Tibial artery (tissue), 4 donors: Measurements from ENCODE around the gene LKAAEAR1.
A peak's percentile ranks its signal among the peaks of the same experiment; 100 is the strongest.

Experiments used
- DNase-seq, 2 donors: peaks; one replicate each; pipeline ENCODE4 v3.0.0-alpha.2; 2019
- H3K27ac ChIP-seq, 2 donors: fragments of 200-600 bp; sonication (generic) in 1 of 2; 1 replicate in 1 of 2; 2 replicates in 1 of 2; pipeline ENCODE4 v1.5.1; 2018 to 2019; ENCODE audit warnings: mild to moderate bottlenecking in 1 of 2
- H3K27me3 ChIP-seq, 2 donors: fragments of 200-600 bp; sonication (generic) in 1 of 2; one replicate each; pipeline versions ENCODE4 v1.5.1 to v1.6.0; 2016 to 2019
- H3K36me3 ChIP-seq, 3 donors: fragments of 200-600 bp; sonication (generic) in 2 of 3; one replicate each; pipeline ENCODE4 v1.5.1; 2016 to 2019; ENCODE audit warnings: mild to moderate bottlenecking in 2 of 3
- H3K4me1 ChIP-seq, 4 donors: fragments of 200-600 bp; sonication (generic) in 2 of 4; 1 replicate in 3 of 4; 2 replicates in 1 of 4; pipeline ENCODE4 v1.5.1; 2016 to 2019
- H3K4me3 ChIP-seq, 2 donors: fragments of 200-600 bp; sonication (generic) in 1 of 2; 1 replicate in 1 of 2; 2 replicates in 1 of 2; pipeline ENCODE4 v1.5.1; 2018 to 2019; ENCODE audit warnings: mild to moderate bottlenecking in 2 of 2
- H3K9me3 ChIP-seq, 3 donors: fragments of 200-600 bp; sonication (generic) in 1 of 3; one replicate each; pipeline ENCODE4 v1.5.1; 2016 to 2019
- intact Hi-C: fragments of 100-400 bp; cut with DNase I; formaldehyde crosslinking; loops from one replicate; pipeline ENCODE4 v1.15.0; 2023; ENCODE audit warnings: low total_unique reads
- TF ChIP-seq, protein P1 (sequence below), 2 experiments: fragments of 200-600 bp in 1 of 2; fragments of 450-650 bp in 1 of 2; IDR thresholded peaks; one replicate each; pipeline ENCODE4 v1.5.1; 2017 to 2019; ENCODE audit warnings: antibody characterized with exemption in 2 of 2, mild to moderate bottlenecking in 1 of 2, moderate library complexity in 1 of 2

LKAAEAR1 gene

DNA sequence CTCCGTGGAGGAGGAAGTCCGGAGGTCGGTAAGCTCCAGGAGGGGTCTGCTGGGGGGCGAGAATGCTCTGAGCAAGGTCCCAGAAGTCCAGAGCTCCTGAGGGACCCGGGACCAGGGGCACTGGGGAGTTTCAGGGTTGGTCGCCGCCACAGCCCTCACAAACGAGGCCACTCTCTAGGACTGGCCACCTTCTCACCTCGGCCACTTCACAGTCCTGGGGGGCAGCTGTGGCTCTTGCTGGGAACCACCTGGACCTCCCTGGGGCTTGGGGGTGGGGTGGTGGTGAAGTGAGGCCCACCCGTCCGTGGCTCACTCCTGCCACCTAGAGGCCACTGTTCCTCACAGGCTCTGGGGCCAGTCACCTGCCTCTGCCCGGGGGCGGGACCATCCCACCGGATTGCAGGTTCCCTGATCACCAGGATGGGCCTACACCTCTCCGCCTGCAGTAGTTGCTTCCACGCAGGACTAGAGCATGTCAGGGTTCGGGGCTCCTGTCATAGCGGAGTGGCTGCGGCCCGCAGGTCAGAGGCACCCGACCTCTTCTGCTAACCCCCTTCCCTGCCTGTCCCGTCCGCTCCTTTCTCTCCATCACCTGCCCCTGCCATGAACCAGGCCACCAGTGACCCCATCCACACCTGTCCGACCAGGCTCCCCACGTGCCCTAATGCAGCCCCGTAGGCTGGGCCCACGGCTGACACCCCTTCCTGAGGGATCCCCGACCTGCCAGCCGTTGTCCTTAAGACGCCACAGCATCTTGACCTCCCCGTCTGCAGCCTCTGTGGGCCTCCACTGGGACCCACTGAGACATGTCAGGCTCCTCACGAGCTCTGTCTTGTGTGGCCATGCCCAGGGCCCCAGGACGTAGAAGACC lies 26.3 kb downstream of the LKAAEAR1 start:
- intact Hi-C loops: no loop called here
- no peaks in the 10 kb centered on the region for H3K9me3 ChIP-seq
- no peak overlapping the region for H3K4me3 ChIP-seq
- peaks cover 0 to 58% of the 10 kb centered on the region in 2 donors for H3K27me3 ChIP-seq
- H3K27ac ChIP-seq: no peak overlapping the region
- TF ChIP-seq, protein P1, sequence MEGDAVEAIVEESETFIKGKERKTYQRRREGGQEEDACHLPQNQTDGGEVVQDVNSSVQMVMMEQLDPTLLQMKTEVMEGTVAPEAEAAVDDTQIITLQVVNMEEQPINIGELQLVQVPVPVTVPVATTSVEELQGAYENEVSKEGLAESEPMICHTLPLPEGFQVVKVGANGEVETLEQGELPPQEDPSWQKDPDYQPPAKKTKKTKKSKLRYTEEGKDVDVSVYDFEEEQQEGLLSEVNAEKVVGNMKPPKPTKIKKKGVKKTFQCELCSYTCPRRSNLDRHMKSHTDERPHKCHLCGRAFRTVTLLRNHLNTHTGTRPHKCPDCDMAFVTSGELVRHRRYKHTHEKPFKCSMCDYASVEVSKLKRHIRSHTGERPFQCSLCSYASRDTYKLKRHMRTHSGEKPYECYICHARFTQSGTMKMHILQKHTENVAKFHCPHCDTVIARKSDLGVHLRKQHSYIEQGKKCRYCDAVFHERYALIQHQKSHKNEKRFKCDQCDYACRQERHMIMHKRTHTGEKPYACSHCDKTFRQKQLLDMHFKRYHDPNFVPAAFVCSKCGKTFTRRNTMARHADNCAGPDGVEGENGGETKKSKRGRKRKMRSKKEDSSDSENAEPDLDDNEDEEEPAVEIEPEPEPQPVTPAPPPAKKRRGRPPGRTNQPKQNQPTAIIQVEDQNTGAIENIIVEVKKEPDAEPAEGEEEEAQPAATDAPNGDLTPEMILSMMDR (IDR thresholded peaks at IDR 0.05): peak; percentile 56 to 69
- DNase-seq: peak in 1 of 2 donors; percentile 57
- no peaks in the 10 kb centered on the region for H3K36me3 ChIP-seq
- H3K4me1 ChIP-seq: peaks cover 0 to 15% (median 5%) of the 10 kb centered on the region in 4 donors

DNA sequence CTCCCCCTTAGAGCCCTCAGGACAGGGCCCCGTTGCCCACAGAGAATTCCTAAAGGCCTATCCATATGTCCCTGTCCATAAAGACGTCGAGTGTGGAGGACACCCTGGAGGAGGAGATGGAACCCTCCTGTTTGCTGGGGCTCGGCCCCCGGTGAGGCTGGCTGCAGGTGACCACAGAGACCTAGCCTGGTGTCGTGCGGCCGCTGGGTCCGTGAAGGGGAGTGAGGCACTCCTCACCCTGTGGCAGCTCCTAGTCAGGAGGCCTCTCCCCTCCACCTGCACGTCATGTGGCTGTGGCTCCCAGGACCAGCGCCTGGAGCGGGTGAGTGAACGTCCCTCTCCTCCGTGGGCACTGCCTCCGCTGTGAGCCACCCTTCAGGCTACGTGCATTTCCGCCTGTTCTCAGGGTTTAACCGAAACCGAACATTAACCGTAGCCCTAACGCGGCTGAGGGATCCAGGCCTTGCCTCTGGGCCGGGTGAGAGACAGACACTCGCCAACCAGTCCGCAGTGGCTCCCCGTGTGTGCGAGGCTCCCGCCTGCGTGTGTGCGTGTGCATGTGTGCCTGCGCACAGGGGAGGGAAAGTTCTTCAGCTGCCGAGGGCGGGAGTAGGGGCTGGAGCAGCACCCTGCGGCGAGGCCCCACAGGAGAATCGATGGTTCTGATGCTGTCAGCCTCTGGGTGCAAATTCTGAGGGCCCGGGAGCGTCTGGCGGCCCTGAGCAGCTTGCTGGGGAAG lies 27.1 kb downstream of the LKAAEAR1 start:
- DNase-seq: no peak
- Histone ChIP-seq H3K4me1 (peaks cover 0 to 8% (median under 1%) of the 10 kb centered on the region in 4 donors), H3K27me3 (peaks cover 0 to 66% of the 10 kb centered on the region in 2 donors), H3K36me3 (no peaks in the 10 kb centered on the region), H3K27ac (no peak overlapping the region), H3K4me3 (no peak overlapping the region), H3K9me3 (no peaks in the 10 kb centered on the region)
- intact Hi-C loops: no loop called here
- TF ChIP-seq, protein P1 (IDR thresholded peaks at IDR 0.05): no peak

DNA sequence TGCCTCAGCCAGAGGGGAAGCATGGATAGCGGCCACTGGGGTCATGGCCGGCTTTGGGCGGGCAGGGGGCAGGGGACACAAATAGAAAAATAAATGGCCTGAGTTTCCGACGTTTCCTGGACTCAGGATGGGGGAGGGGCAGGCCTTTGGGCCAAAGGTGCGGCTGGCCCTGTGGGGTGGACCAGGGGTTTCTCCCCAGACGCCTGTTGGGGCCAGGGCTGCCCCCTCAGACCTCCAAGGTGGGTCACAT lies 27.6 kb downstream of the LKAAEAR1 start:
- H3K4me3 ChIP-seq: no peak overlapping the region
- H3K27me3 ChIP-seq: peaks cover 0 to 71% of the 10 kb centered on the region in 2 donors
- TF ChIP-seq, protein P1 (IDR thresholded peaks at IDR 0.05): no peak
- peaks cover 0 to 6% (median 0%) of the 10 kb centered on the region in 4 donors for H3K4me1 ChIP-seq
- DNase-seq: no peak
- H3K27ac ChIP-seq: no peak overlapping the region
- intact Hi-C loops: no loop called here
- H3K9me3 ChIP-seq: no peaks in the 10 kb centered on the region
- no peaks in the 10 kb centered on the region for H3K36me3 ChIP-seq

DNA sequence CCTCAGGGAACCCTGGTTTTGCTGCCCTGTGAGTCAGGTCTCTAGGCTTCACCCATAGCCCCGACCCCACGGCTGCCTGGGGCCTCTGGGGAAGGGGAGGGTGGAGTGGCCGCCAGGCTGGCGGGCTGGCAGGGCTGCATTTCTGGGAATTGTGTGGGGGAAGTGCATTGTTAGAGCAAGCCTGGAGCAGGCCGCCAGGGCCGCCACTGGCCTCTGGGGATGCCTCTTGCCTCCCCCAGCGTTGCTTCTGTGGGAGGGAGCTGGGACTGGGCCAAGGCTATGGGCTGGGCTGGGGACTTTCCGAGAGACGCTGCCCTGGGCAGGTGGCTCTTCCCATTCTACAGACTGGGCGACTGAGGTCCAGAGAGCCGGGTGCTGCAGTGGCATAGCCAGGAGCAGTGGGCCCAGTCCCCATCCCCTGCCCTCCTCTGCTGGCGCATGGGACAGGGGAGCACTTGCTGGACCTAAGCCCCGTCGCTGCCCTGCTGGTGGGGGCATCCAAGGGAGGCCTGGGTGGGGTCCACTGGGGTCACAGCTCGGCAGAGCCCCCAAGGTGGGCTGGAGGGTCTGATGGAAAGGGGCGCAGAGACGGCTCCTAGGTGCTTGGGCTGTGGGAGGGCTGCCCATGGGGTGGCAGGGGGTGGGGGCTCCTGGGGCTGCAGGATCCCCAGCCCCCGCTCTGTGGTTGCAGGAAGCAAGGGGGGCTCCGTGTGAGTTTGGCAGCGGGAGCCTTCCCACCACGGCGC lies 28.1 kb downstream of the LKAAEAR1 start:
- H3K27ac ChIP-seq: peak overlapping the region in 1 of 2 donors; percentile 15

DNA sequence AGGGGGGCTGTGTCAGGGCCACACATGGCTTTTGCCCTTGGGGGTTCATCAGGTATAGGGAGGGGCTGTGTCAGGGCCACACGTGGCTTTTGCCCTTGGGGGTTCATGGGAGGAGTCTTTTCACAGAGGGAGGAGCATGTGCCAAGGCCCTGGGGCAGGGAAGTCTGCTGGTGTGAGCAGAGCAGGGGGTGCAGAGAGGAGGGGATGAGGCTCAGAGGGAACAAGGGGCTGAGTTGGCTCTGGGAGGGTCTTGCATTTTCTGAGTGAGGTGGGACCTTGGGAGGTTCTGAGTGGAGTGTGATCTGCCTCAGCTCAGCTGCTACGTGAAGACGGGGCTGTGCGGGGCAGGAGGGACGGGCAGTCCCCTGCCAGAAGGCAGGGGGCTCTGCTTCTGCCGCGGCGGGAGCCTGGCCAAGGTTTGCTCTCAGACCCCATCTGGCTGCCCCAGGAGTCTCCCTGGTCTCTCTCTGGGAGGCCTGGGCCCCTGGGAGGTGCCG lies 28.8 kb downstream of the LKAAEAR1 start:
- H3K36me3 ChIP-seq: no peaks in the 10 kb centered on the region
- H3K27me3 ChIP-seq: peaks cover 0 to 82% of the 10 kb centered on the region in 2 donors
- H3K4me1 ChIP-seq: peaks cover 0 to 6% (median 0%) of the 10 kb centered on the region in 4 donors
- TF ChIP-seq, protein P1 (IDR thresholded peaks at IDR 0.05): no peak
- intact Hi-C loops: no loop called here
- no peak for DNase-seq
- no peaks in the 10 kb centered on the region for H3K9me3 ChIP-seq
- no peak overlapping the region for H3K4me3 ChIP-seq
- peak overlapping the region in 1 of 2 donors; percentile 15 for H3K27ac ChIP-seq

More for the DNA sequence above, 28.1 kb downstream of the LKAAEAR1 start:
- H3K9me3 ChIP-seq: no peaks in the 10 kb centered on the region
- peaks cover 0 to 6% (median 0%) of the 10 kb centered on the region in 4 donors for H3K4me1 ChIP-seq
- H3K27me3 ChIP-seq: peaks cover 0 to 76% of the 10 kb centered on the region in 2 donors
- no peak overlapping the region for H3K4me3 ChIP-seq
- no peaks in the 10 kb centered on the region for H3K36me3 ChIP-seq
- DNase-seq: no peak
- intact Hi-C loops: no loop called here
- TF ChIP-seq, protein P1 (IDR thresholded peaks at IDR 0.05): no peak
